Measurements from ENCODE around the gene CELF5. TPM values are rescaled to one million over a fixed set of nuclear protein-coding genes. Genes with fewer than 3 reads are reported as not detected.
"Not testable (repeated sequence)": the region's sequence is repeated elsewhere in the genome, so short reads cannot be mapped to it uniquely, and the experiment has no call there.

The CELF5 gene
- total RNA-seq, 2 donors from 2014 or later, result 2.6 to 3.5 TPM

DNA sequence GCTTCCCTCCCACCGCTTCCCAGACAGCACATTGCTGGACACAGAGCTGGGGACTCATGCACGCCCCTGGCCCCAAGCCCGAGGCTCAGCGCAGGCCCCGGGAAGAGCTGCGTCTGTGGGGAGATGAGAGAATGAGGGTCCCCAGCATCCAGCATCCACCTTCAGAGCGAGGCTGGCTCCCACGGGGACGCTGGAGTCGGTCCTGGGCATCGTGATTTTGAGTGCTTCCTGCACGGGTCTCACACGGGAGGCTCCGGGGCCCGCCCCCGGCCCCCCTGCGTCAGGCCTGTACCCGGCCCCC is 34.0 kb upstream of the CELF5 start:
- no peaks in the 10 kb centered on the region for H3K27me3 ChIP-seq (ENCODE audit: control insufficient read depth, insufficient read depth, low read length, poor library complexity, severe bottlenecking)
- Mint-ChIP-seq H3K9me3 (no peaks in the 10 kb centered on the region), H3K4me1 (peaks cover 7% of the 10 kb centered on the region), H3K36me3 (ENCODE audit: low read depth) (peaks cover 28% of the 10 kb centered on the region), H3K27me3 (ENCODE audit: insufficient read depth) (no peaks in the 10 kb centered on the region), H3K27ac (no peak overlapping the region), H3K4me3 (no peak overlapping the region)
- no peak overlapping the region for H3K9ac ChIP-seq (ENCODE audit: extremely low read depth, low read length, poor library complexity, severe bottlenecking)
- TF ChIP-seq, protein P1, sequence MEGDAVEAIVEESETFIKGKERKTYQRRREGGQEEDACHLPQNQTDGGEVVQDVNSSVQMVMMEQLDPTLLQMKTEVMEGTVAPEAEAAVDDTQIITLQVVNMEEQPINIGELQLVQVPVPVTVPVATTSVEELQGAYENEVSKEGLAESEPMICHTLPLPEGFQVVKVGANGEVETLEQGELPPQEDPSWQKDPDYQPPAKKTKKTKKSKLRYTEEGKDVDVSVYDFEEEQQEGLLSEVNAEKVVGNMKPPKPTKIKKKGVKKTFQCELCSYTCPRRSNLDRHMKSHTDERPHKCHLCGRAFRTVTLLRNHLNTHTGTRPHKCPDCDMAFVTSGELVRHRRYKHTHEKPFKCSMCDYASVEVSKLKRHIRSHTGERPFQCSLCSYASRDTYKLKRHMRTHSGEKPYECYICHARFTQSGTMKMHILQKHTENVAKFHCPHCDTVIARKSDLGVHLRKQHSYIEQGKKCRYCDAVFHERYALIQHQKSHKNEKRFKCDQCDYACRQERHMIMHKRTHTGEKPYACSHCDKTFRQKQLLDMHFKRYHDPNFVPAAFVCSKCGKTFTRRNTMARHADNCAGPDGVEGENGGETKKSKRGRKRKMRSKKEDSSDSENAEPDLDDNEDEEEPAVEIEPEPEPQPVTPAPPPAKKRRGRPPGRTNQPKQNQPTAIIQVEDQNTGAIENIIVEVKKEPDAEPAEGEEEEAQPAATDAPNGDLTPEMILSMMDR (conservative IDR thresholded peaks at IDR 0.05), result no peak
- H3K4me1 ChIP-seq (ENCODE audit: control insufficient read depth, insufficient read depth, low read length), result no peaks in the 10 kb centered on the region
- H3K4me3 ChIP-seq (ENCODE audit: low read length), result no peak overlapping the region
- no peak for DNase-seq
- H3K9me3 ChIP-seq (ENCODE audit: control insufficient read depth, low read length), result no peaks in the 10 kb centered on the region
- H3K36me3 ChIP-seq (ENCODE audit: control insufficient read depth, insufficient read depth, low read length), result peaks cover 16% of the 10 kb centered on the region
- no peak overlapping the region for H3K27ac ChIP-seq (ENCODE audit: low read depth, low read length)
- 95 to 96% methylated on average over 10 to 18 of the region's 18 CpGs for WGBS, 2 experiments (ENCODE audit: insufficient coverage in 1 of 2, insufficient read length in 1 of 2)

DNA sequence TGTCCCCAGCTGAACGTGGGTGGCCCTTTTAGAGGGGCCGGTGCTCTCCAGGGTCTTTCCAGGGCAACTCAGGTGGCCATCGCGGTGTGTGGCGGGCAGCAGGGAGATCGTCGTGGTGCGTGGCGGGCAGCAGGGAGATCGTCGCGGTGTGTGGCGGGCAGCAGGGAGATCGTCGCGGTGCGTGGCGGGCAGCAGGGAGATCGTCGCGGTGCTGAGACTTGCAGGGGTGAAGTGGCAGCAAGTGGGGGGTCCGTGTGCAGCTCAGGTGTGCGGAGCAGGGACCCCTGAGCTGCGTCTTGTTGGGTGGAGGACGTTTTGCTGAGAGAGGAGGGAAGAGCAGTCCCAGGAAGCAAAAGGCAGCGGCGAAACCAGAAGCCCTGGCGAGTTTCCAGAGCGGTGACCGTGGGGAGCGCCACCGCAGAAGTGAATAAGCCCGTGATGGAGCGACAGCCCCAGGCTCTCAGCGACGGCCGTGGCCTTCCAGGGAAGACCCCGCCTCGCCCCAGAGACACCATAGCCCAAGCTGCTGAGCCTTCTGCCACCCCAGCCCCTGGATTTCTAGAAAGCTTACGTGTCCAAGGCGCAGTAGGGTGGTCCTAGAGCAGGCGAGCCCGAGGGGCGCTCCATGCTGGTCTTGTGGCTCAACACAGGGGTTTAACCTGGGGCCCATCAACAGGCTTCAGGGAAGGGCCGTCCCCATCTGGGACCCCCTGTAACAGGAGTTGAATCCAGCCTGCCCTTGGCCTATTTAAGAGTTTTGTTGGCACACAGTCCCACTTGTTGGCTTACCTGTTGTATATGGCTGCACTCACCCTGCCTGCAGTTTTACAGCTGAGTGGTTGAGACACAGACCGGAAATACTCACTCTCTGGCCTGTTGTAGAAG is 33.3 kb upstream of the CELF5 start:
- Histone ChIP-seq H3K27me3 (ENCODE audit: control insufficient read depth, insufficient read depth, low read length, poor library complexity, severe bottlenecking) (no peaks in the 10 kb centered on the region), H3K4me3 (ENCODE audit: low read length) (no peak overlapping the region), H3K9ac (ENCODE audit: extremely low read depth, low read length, poor library complexity, severe bottlenecking) (no peak overlapping the region), H3K27ac (ENCODE audit: low read depth, low read length) (no peak overlapping the region), H3K36me3 (ENCODE audit: control insufficient read depth, insufficient read depth, low read length) (peaks cover 16% of the 10 kb centered on the region), H3K9me3 (ENCODE audit: control insufficient read depth, low read length) (no peaks in the 10 kb centered on the region), H3K4me1 (ENCODE audit: control insufficient read depth, insufficient read depth, low read length) (no peaks in the 10 kb centered on the region)
- peaks cover 7% of the 10 kb centered on the region for H3K4me1 Mint-ChIP-seq
- H3K27me3 Mint-ChIP-seq (ENCODE audit: insufficient read depth), result no peaks in the 10 kb centered on the region
- DNase-seq, result no peak
- no peak overlapping the region for H3K4me3 Mint-ChIP-seq
- H3K36me3 Mint-ChIP-seq (ENCODE audit: low read depth), result peaks cover 31% of the 10 kb centered on the region
- H3K27ac Mint-ChIP-seq, result peak overlapping the region; percentile 65
- WGBS, 2 experiments (ENCODE audit: insufficient coverage in 1 of 2, insufficient read length in 1 of 2), result 89 to 96% methylated on average over 26 to 46 of the region's 46 CpGs
- TF ChIP-seq, protein P1 (conservative IDR thresholded peaks at IDR 0.05), result no peak
- H3K9me3 Mint-ChIP-seq, result no peaks in the 10 kb centered on the region

DNA sequence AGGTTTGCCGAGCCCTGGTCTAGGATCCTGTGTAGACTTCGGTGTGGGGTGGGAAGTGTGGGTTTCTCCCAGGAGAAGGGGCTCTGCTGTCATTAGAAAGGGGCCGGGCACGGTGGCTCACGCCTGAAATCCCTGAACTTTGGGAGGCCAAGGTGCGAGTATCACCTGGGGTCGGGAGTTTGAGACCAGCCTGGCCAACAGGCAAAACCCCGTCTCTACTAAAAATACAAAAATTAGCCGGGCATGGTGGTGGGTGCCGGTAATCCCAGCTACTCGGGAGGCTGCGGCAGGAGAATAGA is 32.7 kb upstream of the CELF5 start:
- not testable (repeated sequence) for H3K4me1 ChIP-seq (ENCODE audit: control insufficient read depth, insufficient read depth, low read length); H3K9ac ChIP-seq (ENCODE audit: extremely low read depth, low read length, poor library complexity, severe bottlenecking); H3K27ac Mint-ChIP-seq; H3K27ac ChIP-seq (ENCODE audit: low read depth, low read length); H3K9me3 ChIP-seq (ENCODE audit: control insufficient read depth, low read length); H3K27me3 Mint-ChIP-seq (ENCODE audit: insufficient read depth); H3K27me3 ChIP-seq (ENCODE audit: control insufficient read depth, insufficient read depth, low read length, poor library complexity, severe bottlenecking); H3K4me3 ChIP-seq (ENCODE audit: low read length); H3K9me3 Mint-ChIP-seq; DNase-seq; H3K4me1 Mint-ChIP-seq; H3K4me3 Mint-ChIP-seq
- H3K36me3 Mint-ChIP-seq (ENCODE audit: low read depth), result peaks cover 31% of the 10 kb centered on the region
- H3K36me3 ChIP-seq (ENCODE audit: control insufficient read depth, insufficient read depth, low read length), result peaks cover 16% of the 10 kb centered on the region
- 93 to 97% methylated on average over 12 of the region's 12 CpGs for WGBS, 2 experiments (ENCODE audit: insufficient coverage in 1 of 2, insufficient read length in 1 of 2)

DNA sequence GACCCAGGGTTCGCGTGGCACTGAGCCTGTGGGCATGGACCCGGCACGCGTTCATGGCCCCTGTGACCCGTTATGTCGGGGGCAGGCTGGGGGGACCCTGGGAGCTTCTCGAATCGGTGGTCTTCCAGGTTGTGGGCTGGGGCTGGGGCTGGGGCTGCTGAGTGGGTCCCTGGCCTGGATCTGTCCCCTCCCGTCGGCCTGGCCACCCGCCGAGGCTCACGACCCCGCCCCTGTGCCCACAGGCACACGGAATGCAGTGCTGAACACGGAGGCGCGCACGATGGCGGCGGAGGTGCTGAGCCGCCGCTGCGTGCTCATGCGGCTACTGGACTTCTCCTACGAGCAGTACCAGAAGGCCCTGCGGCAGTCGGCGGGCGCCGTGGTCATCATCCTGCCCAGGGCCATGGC is 32.2 kb upstream of the CELF5 start:
- no peak overlapping the region for H3K27ac Mint-ChIP-seq
- peaks cover 31% of the 10 kb centered on the region for H3K36me3 Mint-ChIP-seq (ENCODE audit: low read depth)
- H3K4me3 ChIP-seq (ENCODE audit: low read length), result no peak overlapping the region
- H3K27ac ChIP-seq (ENCODE audit: low read depth, low read length), result no peak overlapping the region
- 95 to 96% methylated on average over 22 to 32 of the region's 32 CpGs for WGBS, 2 experiments (ENCODE audit: insufficient coverage in 1 of 2, insufficient read length in 1 of 2)
- no peaks in the 10 kb centered on the region for H3K9me3 Mint-ChIP-seq
- H3K9me3 ChIP-seq (ENCODE audit: control insufficient read depth, low read length), result no peaks in the 10 kb centered on the region
- TF ChIP-seq, protein P1 (conservative IDR thresholded peaks at IDR 0.05), result no peak
- no peak overlapping the region for H3K4me3 Mint-ChIP-seq
- peaks cover 16% of the 10 kb centered on the region for H3K36me3 ChIP-seq (ENCODE audit: control insufficient read depth, insufficient read depth, low read length)
- DNase-seq, result no peak
- H3K27me3 ChIP-seq (ENCODE audit: control insufficient read depth, insufficient read depth, low read length, poor library complexity, severe bottlenecking), result no peaks in the 10 kb centered on the region
- H3K9ac ChIP-seq (ENCODE audit: extremely low read depth, low read length, poor library complexity, severe bottlenecking), result no peak overlapping the region
- peaks cover under 1% of the 10 kb centered on the region for H3K4me1 Mint-ChIP-seq
- no peaks in the 10 kb centered on the region for H3K4me1 ChIP-seq (ENCODE audit: control insufficient read depth, insufficient read depth, low read length)
- H3K27me3 Mint-ChIP-seq (ENCODE audit: insufficient read depth), result no peaks in the 10 kb centered on the region

Measured in endodermal cell (in vitro differentiated cells).